ENCODE measurements around the gene CAPN14.

Gene CAPN14

GRCh38 chr2:31204783-31205182 is 12.5 kb downstream of the CAPN14 start:
- TF ChIP-seq TEAD4 (IDR thresholded peaks at IDR 0.05) (no peak), TAF1 (IDR thresholded peaks at IDR 0.05; ENCODE audit: low read depth) (no peak), MAX (IDR thresholded peaks at IDR 0.05) (no peak), ZBTB7A (IDR thresholded peaks at IDR 0.05; ENCODE audit: low read depth) (no peak), EGR1 (IDR thresholded peaks at IDR 0.05) (no peak), USF1 (IDR thresholded peaks at IDR 0.05) (no peak), YY1 (IDR thresholded peaks at IDR 0.05; ENCODE audit: low read depth) (no peak)
- TF ChIP-seq, protein P1, sequence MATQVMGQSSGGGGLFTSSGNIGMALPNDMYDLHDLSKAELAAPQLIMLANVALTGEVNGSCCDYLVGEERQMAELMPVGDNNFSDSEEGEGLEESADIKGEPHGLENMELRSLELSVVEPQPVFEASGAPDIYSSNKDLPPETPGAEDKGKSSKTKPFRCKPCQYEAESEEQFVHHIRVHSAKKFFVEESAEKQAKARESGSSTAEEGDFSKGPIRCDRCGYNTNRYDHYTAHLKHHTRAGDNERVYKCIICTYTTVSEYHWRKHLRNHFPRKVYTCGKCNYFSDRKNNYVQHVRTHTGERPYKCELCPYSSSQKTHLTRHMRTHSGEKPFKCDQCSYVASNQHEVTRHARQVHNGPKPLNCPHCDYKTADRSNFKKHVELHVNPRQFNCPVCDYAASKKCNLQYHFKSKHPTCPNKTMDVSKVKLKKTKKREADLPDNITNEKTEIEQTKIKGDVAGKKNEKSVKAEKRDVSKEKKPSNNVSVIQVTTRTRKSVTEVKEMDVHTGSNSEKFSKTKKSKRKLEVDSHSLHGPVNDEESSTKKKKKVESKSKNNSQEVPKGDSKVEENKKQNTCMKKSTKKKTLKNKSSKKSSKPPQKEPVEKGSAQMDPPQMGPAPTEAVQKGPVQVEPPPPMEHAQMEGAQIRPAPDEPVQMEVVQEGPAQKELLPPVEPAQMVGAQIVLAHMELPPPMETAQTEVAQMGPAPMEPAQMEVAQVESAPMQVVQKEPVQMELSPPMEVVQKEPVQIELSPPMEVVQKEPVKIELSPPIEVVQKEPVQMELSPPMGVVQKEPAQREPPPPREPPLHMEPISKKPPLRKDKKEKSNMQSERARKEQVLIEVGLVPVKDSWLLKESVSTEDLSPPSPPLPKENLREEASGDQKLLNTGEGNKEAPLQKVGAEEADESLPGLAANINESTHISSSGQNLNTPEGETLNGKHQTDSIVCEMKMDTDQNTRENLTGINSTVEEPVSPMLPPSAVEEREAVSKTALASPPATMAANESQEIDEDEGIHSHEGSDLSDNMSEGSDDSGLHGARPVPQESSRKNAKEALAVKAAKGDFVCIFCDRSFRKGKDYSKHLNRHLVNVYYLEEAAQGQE (IDR thresholded peaks at IDR 0.05; ENCODE audit: low read depth): no peak

GRCh38 chr2:31203916-31204315 is 13.4 kb downstream of the CAPN14 start:
- TF ChIP-seq YY1 (IDR thresholded peaks at IDR 0.05; ENCODE audit: low read depth): no peak
- TF ChIP-seq, protein P1 (IDR thresholded peaks at IDR 0.05; ENCODE audit: low read depth): no peak
- TF ChIP-seq TAF1 (IDR thresholded peaks at IDR 0.05; ENCODE audit: low read depth): no peak
- no peak for TF ChIP-seq ZBTB7A (IDR thresholded peaks at IDR 0.05; ENCODE audit: low read depth)
- TF ChIP-seq CREB1 (IDR thresholded peaks at IDR 0.05; ENCODE audit: low read depth): no peak
- no peak for TF ChIP-seq EP300 (IDR thresholded peaks at IDR 0.05; ENCODE audit: borderline replicate concordance)
- TF ChIP-seq TCF12 (IDR thresholded peaks at IDR 0.05; ENCODE audit: low read depth): no peak

DNA sequence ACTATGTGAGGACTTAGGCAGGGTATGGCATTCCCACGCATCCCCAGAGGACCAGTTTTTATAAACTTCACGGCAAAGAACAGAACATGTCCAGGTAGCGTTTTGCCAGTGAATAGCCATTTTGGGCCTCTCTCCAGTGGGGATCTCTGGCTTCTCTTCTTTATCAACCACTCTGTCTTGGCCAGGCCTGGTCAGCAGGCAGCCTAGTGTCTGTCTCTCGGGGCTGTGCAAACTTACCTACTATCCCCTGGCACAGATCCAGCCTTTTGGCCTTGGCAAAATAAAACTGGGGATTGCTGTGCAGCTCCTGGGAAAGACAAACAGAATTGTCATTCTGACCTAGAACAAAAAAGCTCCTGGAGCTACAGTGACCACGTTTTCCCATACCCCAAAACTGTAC is 14.5 kb downstream of the CAPN14 start:
- TF ChIP-seq EGR1 (IDR thresholded peaks at IDR 0.05) (no peak), RAD21 (IDR thresholded peaks at IDR 0.05; ENCODE audit: low read depth) (no peak), CREB1 (IDR thresholded peaks at IDR 0.05; ENCODE audit: low read depth) (no peak), TAF1 (IDR thresholded peaks at IDR 0.05; ENCODE audit: low read depth) (no peak), TEAD4 (IDR thresholded peaks at IDR 0.05) (no peak), TCF12 (IDR thresholded peaks at IDR 0.05; ENCODE audit: low read depth) (no peak), FOXM1 (IDR thresholded peaks at IDR 0.05; ENCODE audit: borderline replicate concordance, low read depth) (no peak), MAX (IDR thresholded peaks at IDR 0.05) (no peak), NFIC (IDR thresholded peaks at IDR 0.05) (no peak), YY1 (IDR thresholded peaks at IDR 0.05; ENCODE audit: low read depth) (no peak), ZBTB7A (IDR thresholded peaks at IDR 0.05; ENCODE audit: low read depth) (no peak)
- TF ChIP-seq, protein P1 (IDR thresholded peaks at IDR 0.05; ENCODE audit: low read depth): no peak

- TF ChIP-seq MAX (IDR thresholded peaks at IDR 0.05): no peak
- no peak for TF ChIP-seq NFIC (IDR thresholded peaks at IDR 0.05)
- TF ChIP-seq YY1 (IDR thresholded peaks at IDR 0.05; ENCODE audit: low read depth): no peak
- no peak for TF ChIP-seq CREB1 (IDR thresholded peaks at IDR 0.05; ENCODE audit: low read depth)
- TF ChIP-seq CEBPB (IDR thresholded peaks at IDR 0.05): no peak
- TF ChIP-seq FOXM1 (IDR thresholded peaks at IDR 0.05; ENCODE audit: borderline replicate concordance, low read depth): no peak
- no peak for TF ChIP-seq EP300 (IDR thresholded peaks at IDR 0.05; ENCODE audit: borderline replicate concordance)
Measured at GRCh38 chr2:31202041-31202440, 15.3 kb downstream of the CAPN14 start.

DNA sequence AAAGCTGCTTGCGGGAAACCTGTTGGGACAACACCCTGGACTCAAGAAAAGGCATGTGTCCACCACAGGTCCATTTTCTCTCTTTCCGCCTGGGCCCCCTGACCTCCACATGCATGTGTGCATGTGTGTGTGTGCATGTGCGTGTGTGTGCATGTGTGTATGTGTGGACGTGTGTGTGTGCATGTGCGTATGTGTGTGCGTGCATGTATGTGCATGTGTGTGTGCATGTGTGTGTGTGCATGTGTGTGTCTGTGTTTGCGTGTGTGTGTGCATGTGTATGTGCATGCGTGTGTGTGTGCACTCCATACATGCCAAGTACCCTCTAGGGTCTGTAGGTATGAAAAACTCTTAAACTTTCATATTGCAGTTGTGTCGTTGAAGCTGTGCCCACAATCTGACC is 16.3 kb downstream of the CAPN14 start:
- no peak for TF ChIP-seq CEBPB (IDR thresholded peaks at IDR 0.05)
- TF ChIP-seq TCF12 (IDR thresholded peaks at IDR 0.05; ENCODE audit: low read depth): no peak
- TF ChIP-seq YY1 (IDR thresholded peaks at IDR 0.05; ENCODE audit: low read depth): no peak
- TF ChIP-seq, protein P1 (IDR thresholded peaks at IDR 0.05; ENCODE audit: low read depth): no peak
- TF ChIP-seq CREB1 (IDR thresholded peaks at IDR 0.05; ENCODE audit: low read depth): no peak
- no peak for TF ChIP-seq FOXM1 (IDR thresholded peaks at IDR 0.05; ENCODE audit: borderline replicate concordance, low read depth)
- TF ChIP-seq EP300 (IDR thresholded peaks at IDR 0.05; ENCODE audit: borderline replicate concordance): no peak
- TF ChIP-seq RAD21 (IDR thresholded peaks at IDR 0.05; ENCODE audit: low read depth): no peak

All from Ishikawa (cell line).